ENCODE results near the gene F2RL1.

DNA sequence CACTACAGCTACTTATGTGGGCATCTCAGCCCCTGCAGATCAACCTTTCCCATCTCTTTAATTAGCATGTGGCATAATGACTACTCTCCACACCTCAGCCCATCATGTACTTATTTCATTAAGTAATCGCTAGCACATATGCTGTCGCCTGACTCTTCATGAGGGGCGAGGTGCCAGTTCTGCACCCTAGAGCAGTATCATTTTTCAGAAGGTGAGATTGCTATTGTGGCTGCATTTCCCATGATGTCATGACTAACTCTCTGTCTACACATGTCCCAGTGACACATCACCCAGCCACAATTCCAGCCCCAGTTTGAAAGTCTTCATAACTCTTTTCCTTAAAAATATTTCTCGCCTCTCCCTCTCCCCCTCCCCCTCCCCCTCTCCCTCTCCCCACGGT is 7.6 kb upstream of the F2RL1 start:
- TF ChIP-seq EZH2 (IDR thresholded peaks at IDR 0.05; ENCODE audit: borderline replicate concordance) (no peak), CTCF (IDR thresholded peaks at IDR 0.05; ENCODE audit: poor library complexity) (no peak)

Data from hepatocyte (in vitro differentiated cells).